Neural crest cell (in vitro differentiated cells): ENCODE results near the gene RAB36. TPM values are rescaled to one million over a fixed set of nuclear protein-coding genes. Genes with fewer than 3 reads are reported as not detected.
A peak's percentile ranks its signal among the peaks of the same experiment; 100 is the strongest.

Source experiments
- DNase-seq: peaks from one replicate; pipeline ENCODE4 v3.0.0; 2021; ENCODE audit warnings: low read depth, mixed read lengths, low spot score
- H3K27ac Mint-ChIP-seq: one replicate; pipeline ENCODE4 v1.8.0; 2021; ENCODE audit warnings: mild to moderate bottlenecking, mixed read lengths; ENCODE audit not compliant: unreplicated experiment
- H3K27me3 Mint-ChIP-seq: 2 replicates; pipeline ENCODE4 v1.8.0; 2021; ENCODE audit warnings: low read depth, mild to moderate bottlenecking, mixed read lengths
- H3K36me3 Mint-ChIP-seq: 2 replicates; pipeline ENCODE4 v1.8.0; 2021; ENCODE audit warnings: low read depth, mild to moderate bottlenecking, mixed read lengths
- H3K4me1 Mint-ChIP-seq: 2 replicates; pipeline ENCODE4 v1.8.0; 2021; ENCODE audit warnings: mixed read lengths
- H3K4me3 Mint-ChIP-seq: one replicate; pipeline ENCODE4 v1.8.0; 2021; ENCODE audit warnings: mild to moderate bottlenecking, mixed read lengths
- H3K9me3 Mint-ChIP-seq: 2 replicates; pipeline ENCODE4 v1.8.0; 2021; ENCODE audit warnings: mixed read lengths
- total RNA-seq: library from RNA; stranded (reverse); gene quantifications from 2 replicates; pipeline ENCODE4 v1.2.1, GENCODE V29; 2021
- TF ChIP-seq, protein P1 (sequence below): fragments of 200-600 bp; sonication (generic); conservative IDR thresholded peaks from 2 replicates; pipeline ENCODE4 v1.5.0; 2021; ENCODE audit warnings: antibody characterized with exemption, mild to moderate bottlenecking

Gene RAB36
- total RNA-seq, 1 donor from 2014 or later = 14.4 TPM

GRCh38 chr22:23182309-23183060 is 37.2 kb downstream of the RAB36 start:
- Mint-ChIP-seq H3K36me3 (peaks cover 9% of the 10 kb centered on the region), H3K27me3 (peaks cover 16% of the 10 kb centered on the region), H3K27ac (no peak overlapping the region), H3K9me3 (no peaks in the 10 kb centered on the region), H3K4me1 (peaks cover 41% of the 10 kb centered on the region), H3K4me3 (peak overlapping the region; percentile 88)
- TF ChIP-seq, protein P1, sequence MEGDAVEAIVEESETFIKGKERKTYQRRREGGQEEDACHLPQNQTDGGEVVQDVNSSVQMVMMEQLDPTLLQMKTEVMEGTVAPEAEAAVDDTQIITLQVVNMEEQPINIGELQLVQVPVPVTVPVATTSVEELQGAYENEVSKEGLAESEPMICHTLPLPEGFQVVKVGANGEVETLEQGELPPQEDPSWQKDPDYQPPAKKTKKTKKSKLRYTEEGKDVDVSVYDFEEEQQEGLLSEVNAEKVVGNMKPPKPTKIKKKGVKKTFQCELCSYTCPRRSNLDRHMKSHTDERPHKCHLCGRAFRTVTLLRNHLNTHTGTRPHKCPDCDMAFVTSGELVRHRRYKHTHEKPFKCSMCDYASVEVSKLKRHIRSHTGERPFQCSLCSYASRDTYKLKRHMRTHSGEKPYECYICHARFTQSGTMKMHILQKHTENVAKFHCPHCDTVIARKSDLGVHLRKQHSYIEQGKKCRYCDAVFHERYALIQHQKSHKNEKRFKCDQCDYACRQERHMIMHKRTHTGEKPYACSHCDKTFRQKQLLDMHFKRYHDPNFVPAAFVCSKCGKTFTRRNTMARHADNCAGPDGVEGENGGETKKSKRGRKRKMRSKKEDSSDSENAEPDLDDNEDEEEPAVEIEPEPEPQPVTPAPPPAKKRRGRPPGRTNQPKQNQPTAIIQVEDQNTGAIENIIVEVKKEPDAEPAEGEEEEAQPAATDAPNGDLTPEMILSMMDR = no peak
- DNase-seq = no peak

DNA sequence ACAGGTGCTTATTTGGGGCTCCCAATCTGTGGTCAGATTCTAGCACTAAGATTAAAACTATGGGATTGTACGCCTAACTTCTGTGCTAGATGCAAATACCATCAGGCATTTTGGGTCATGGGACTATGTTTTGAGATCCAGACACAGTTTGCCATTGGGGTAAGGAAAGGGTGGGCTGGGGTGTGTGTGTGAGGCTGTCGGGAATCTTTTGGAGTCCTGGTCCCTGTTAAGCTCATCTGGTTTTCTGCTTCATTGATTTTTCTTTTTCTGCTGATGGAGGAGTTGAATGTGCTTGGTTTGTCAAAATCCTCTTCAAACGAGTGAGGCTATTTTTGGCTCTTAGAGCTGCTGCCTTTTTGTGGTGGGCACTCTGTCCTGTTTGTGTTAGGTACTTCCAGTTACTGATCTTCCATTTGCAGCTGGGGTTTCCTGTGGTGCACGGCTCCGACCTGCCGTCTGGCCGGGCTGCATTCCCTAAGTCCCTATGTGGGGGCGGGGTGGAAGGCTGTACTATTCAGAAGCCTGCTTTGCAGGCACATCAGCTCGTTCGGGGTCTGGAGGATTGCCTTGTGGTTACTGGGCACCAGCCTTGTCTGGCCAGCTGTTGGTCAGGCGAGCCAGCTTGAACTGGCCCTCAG is 37.9 kb downstream of the RAB36 start:
- Mint-ChIP-seq H3K27me3 (peaks cover 16% of the 10 kb centered on the region), H3K4me3 (peak overlapping the region; percentile 88), H3K9me3 (no peaks in the 10 kb centered on the region), H3K4me1 (peaks cover 48% of the 10 kb centered on the region), H3K36me3 (peaks cover 9% of the 10 kb centered on the region), H3K27ac (no peak overlapping the region)
- DNase-seq = peak; percentile 41
- TF ChIP-seq, protein P1 = no peak

GRCh38 chr22:23184100-23184763 is 39.0 kb downstream of the RAB36 start:
- TF ChIP-seq, protein P1 = no peak
- H3K27me3 Mint-ChIP-seq = peaks cover 12% of the 10 kb centered on the region
- peak overlapping the region; percentile 68 for H3K27ac Mint-ChIP-seq
- no peak for DNase-seq
- H3K4me3 Mint-ChIP-seq = peak overlapping the region; percentile 85
- peaks cover 9% of the 10 kb centered on the region for H3K36me3 Mint-ChIP-seq
- no peaks in the 10 kb centered on the region for H3K9me3 Mint-ChIP-seq
- peaks cover 46% of the 10 kb centered on the region for H3K4me1 Mint-ChIP-seq

- Mint-ChIP-seq H3K27ac (peak overlapping the region; percentile 68), H3K36me3 (peaks cover 9% of the 10 kb centered on the region), H3K27me3 (peaks cover 12% of the 10 kb centered on the region), H3K4me1 (peaks cover 48% of the 10 kb centered on the region), H3K4me3 (peak overlapping the region; percentile 85), H3K9me3 (no peaks in the 10 kb centered on the region)
- no peak for DNase-seq
- TF ChIP-seq, protein P1 = no peak
Observed at GRCh38 chr22:23184764-23185113, 39.5 kb downstream of the RAB36 start.

DNA sequence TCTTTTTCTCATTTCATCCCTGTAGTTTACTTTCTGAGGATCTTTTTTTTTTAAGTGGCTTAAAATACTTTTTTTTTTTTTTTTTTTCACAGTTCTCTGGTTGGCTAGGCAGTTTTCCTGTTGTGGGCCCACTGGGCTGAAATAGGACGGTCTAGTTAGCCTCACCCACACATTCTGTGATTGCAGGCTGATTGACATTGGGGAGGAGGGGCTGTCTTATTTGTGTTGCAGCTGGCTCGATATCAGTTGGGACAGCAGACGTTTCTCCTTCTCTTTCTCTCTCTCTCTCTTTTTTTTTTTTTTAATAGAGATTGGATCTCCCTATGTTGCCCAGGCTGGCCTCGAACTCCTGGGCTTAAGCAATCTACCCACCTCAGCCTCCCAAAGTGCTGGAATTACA is 41.9 kb downstream of the RAB36 start:
- Mint-ChIP-seq H3K27ac (no peak overlapping the region), H3K27me3 (peaks cover 4% of the 10 kb centered on the region), H3K4me1 (peaks cover 49% of the 10 kb centered on the region), H3K4me3 (no peak overlapping the region), H3K36me3 (peaks cover 6% of the 10 kb centered on the region), H3K9me3 (no peaks in the 10 kb centered on the region)
- TF ChIP-seq, protein P1 = no peak
- no peak for DNase-seq
